ENCODE data around the gene FOXI3. TPM values are rescaled to one million over a fixed set of nuclear protein-coding genes. Genes with fewer than 3 reads are reported as not detected.

FOXI3 gene
- total RNA-seq, 1 experiment from 2014 or later, result not detected

Other genes with a start within 250 kb of the FOXI3 start
- gene EIF2AK3, start 174.8 kb upstream of the FOXI3 start, total RNA-seq (2014; rRNA removed; shearing (Covaris generic); ENCODE audit: low replicate concordance), result 10.4 and 11.7 TPM in 2 replicates
- gene RPIA, start 239.0 kb upstream of the FOXI3 start, total RNA-seq (2014; rRNA removed; shearing (Covaris generic); ENCODE audit: low replicate concordance), result 9.5 and 15.8 TPM in 2 replicates

Measured in MG63 (cell line).